Measurements from ENCODE around the gene SLC2A3.

GRCh38 chr12:7981446-7981845, 45.5 kb upstream of the SLC2A3 start:
- no peak for TF ChIP-seq CTCF (IDR thresholded peaks at IDR 0.05)
- TF ChIP-seq EP300 (IDR thresholded peaks at IDR 0.05), result no peak

All from suprapubic skin (tissue), 3 donors.